KBM-7 (cell line): ENCODE measurements around the gene PYHIN1.
"Not testable (repeated sequence)": the region's sequence is repeated elsewhere in the genome, so short reads cannot be mapped to it uniquely, and the experiment has no call there.

ENCODE experiments used
- DNase-seq: peaks from one replicate; pipeline ENCODE4 v3.0.0-alpha.2; 2015
- in situ Hi-C: fragments of 300-500 bp; cut with MboI; formaldehyde crosslinking; loops from 2 replicates; pipeline ENCODE4 v1.14.3; 2020; ENCODE audit warnings: low sequenced_read_pairs, low pct_unique_long_range_greater_than_20kb, mixed read lengths

PYHIN1 gene

DNA sequence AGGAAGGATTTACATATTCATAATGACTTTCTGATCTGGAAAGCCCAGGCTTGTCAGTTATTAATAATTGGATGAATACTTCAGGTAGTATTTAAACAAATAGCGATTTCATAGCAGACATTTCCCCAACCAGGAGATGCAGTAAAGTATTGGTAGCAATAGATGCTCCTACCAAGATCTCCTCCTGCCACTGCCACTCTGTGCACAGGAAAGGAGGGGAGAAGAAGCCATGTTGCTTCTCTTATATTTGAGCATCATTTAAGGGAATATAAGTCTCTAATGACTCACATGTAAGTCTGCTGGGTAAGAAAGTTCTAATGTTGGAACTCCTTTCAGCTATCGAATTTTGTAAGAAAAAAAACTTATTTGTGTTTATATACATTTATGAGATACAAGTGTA, 77.9 kb downstream of the PYHIN1 start:
- no peak for DNase-seq
- in situ Hi-C loops = no loop called here

DNA sequence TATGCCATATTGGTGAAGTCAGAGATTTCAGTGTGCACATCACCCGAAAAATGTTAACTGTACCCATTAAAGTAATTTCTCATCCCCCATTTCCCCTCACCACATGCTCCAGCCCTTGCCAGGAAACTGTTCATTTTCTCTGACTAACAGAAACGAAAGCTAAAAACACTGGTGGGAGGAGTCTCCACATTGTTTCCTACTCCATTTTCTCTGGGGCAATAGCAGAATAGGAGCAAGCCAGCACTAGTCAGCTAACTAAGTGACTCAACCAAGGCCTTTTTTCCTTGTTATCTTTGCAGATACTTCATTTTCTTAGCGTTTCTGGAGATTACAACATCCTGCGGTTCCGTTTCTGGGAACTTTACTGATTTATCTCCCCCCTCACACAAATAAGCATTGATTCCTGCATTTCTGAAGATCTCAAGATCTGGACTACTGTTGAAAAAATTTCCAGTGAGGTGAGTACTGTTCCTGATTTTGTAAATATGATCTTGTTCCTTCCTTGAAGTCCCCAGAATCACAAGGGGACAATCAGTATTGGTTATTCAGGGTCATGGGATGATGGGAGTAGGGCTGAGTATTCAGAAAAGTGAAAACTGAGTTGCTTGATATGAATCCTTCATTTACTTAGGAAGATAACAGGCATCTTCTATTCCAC, 78.5 kb downstream of the PYHIN1 start, which contains the start of gene IFI16:
Gene IFI16, plus strand, starts transcription at position 204 of the 658 bp plus-strand sequence. CDS start 4,774 bp downstream, outside the sequence.
- in situ Hi-C loops = no loop called here
- peak; percentile 88 for DNase-seq

DNA sequence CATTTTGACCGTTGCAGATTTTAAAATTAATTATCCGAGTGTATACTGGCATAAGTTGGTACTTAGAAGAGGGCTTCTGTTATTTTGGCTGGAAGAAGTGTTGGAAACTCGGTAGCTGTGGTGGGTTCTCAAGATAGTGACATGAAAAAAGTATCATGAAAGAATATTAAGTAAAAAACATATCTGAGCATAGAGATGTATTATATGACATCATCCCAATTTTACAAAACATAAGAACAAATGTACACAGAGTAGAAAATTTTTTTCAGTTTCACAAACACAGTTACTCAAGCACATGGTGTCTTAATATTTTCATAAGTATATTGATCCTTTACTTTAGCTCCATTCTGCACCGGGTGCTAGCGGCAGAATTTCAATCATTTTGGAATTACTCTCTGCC, 79.0 kb downstream of the PYHIN1 start:
- in situ Hi-C loops = no loop called here
- DNase-seq = no peak

DNA sequence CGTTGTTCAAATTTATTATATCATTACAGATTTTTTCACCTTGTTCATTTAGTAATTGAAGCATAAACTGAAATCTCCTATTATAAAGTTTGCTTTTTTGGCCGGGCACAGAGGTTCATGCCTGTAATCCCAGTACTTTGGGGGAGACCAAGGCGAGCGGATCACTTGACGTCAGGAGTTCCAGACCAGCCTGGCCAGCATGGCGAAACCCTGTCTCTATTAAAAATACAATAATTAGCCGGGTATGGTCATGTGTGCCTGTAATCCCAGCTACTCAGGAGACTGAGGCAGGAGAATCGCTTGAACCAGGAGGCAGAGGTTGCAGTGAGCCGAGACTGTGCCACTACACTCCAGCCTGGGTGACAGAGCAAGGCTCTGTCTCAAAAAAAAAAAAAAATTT, 79.6 kb downstream of the PYHIN1 start:
- DNase-seq, in situ Hi-C loops: not testable (repeated sequence)

DNA sequence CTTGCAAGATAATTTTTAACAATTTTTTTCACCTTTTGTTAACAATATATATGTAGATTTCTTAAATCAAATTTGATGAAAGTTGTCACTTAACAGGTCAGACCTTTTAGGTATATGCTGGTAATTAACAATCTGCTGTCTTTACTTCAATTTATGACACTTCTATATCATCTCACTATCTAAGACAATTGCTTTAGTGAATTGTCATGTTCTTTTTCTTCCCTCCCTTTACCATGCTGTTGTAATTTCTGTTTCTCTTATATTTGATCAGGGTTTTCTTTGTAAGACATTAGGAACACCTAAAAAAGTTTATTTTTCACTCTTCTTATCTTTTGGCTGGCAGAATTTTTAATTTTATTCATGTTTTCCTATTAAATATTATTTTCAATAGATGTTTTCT, 80.4 kb downstream of the PYHIN1 start:
- no peak for DNase-seq
- in situ Hi-C loops = no loop called here

DNA sequence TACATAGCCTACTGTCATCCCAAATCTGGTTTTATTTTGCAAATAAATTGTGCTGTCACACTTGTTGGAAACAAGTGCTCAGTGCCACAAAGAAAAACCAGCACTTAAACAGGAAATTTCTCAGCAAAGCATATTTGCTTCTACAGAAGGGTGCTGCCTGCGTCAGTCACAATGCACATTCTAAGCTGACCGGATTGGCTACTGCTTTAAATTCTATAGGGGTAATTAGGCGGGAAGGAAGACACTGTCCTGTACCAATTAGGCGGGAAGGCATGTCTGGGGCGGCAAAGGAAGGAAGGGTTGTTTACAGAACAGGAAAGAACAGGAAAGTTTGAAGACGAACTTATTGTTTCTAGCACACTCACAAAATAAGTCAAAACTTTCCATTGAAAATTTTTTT, 81.1 kb downstream of the PYHIN1 start:
- peak; percentile 82 for DNase-seq
- in situ Hi-C loops = no loop called here

DNA sequence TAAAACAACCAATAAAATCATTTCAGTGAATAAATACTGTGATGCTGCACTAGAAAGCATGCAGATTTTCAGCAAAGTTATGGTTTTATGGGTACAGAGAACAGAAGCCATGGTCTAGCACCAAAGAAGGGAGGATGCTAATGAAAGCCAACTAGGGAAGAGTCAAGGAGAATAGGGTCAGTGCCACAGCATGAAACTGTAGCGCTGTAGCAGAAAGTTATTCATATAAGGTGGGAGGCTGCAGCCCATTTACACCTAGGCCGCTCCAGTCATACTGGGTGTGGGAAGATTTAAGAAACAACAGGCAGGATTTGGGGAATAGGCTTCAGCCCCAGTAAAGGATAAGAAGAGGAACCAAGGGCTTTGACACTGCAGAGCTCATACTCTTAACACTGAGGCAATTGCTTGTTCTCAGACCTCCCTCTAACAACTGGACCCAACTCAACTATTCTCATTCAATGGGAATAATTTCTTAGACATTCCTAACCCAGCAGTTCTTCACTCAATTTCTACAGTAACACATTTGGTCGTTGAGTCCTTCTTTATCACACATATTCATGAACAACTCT, 82.7 kb downstream of the PYHIN1 start:
- DNase-seq = no peak
- in situ Hi-C loops = no loop called here

DNA sequence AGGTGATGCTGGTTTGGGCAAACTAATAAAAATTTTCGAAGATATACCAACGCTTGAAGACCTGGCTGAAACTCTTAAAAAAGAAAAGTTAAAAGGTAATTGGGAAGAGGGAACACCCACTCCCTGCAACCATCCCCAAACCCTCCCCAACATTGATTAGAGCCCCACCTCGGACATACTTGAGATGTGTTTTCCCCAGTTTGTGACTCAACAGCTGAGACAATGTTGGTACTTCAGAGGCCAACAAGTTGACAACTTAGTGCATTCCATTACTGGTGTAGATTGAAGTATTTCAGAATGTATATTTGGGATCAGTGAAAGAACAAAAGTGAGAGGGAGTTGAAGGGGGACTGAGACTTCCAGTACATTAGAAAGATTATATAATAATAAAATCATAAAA, 83.5 kb downstream of the PYHIN1 start:
- no peak for DNase-seq
- in situ Hi-C loops = no loop called here

DNA sequence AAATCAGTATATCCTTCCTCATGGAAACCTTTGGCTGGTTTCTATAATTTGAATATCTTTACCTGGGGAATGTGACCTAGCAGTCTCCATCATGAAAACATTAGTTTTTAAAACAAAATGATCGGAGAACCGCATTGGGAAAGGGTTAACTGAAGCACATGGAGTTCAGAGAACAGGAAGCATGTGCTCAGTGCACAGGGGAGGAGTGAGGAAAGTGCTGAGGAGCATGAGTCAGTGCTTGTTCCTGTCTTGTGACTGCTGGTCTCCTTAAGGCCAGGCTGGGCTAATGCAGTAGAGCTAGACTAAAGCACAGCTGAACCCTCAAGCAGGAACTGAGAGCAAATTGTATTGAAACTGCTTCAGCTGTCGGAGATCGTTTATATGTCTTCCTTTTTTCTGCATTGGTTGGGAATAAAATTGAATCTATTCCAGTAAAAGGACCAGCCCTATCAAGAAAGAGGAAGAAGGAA, 84.1 kb downstream of the PYHIN1 start:
- in situ Hi-C loops = no loop called here

DNA sequence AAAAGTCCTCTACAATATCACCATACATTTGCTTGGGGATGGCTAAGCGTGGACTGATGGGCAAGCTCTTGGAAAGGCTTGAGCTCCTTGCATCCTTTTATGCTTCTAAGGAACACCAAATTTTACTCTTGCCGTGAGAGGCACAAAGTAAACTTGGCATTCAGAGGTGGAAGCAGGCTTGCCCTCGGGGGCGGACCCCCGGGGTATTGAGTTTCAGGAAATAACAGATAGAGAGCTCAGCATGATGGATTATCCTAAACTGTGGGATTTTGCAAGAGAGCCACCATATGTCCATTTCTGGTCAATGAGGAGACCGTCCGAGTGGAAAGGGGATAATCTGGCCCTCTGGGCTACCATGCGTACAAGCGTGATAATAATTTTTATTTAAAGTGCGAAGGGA, 92.4 kb downstream of the PYHIN1 start:
- in situ Hi-C loops = no loop called here
- DNase-seq = no peak

More for the DNA sequence above, 84.1 kb downstream of the PYHIN1 start:
- DNase-seq = peak; percentile 89

DNA sequence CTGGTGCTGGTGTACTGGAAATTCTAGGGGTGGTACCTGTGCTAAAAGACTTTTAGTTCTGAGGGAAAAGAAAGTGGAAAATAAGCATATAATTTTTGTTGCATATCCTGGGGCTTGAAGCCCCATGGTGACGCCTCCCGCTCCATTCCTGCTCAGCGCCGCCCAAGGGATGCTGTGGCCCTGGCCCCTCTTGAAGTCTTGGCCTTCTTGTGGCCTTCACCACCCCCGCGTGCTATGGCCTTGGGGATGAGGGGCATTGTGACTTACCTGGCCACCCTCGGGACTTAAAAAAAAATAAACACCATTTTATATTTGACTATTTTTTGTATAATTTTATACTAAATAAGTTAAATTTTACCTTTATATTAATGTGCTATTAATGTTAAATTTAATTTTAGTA, 93.7 kb downstream of the PYHIN1 start:
- DNase-seq = no peak
- in situ Hi-C loops = no loop called here
